H1 (cell line): ENCODE data around the gene COL5A1. TPM values are rescaled to one million over a fixed set of nuclear protein-coding genes. Genes with fewer than 3 reads are reported as not detected.
"Not testable (repeated sequence)": the region's sequence is repeated elsewhere in the genome, so short reads cannot be mapped to it uniquely, and the experiment has no call there.

ENCODE experiments used
- CTCF ChIA-PET: fragments of 300-600 bp; sonication (Branson Sonifier 250); formaldehyde crosslinking; loops from one replicate; lab custom pipeline; 2021; ENCODE audit not compliant: partially characterized antibody; lab: Charles Lee
- POLR2A ChIA-PET: fragments of 300-600 bp; sonication (Branson Sonifier 250); formaldehyde crosslinking; loops from one replicate; lab custom pipeline; 2021; ENCODE audit warnings: inconsistent platforms; ENCODE audit not compliant: partially characterized antibody; lab: Charles Lee
- DNase-seq, 2 experiments: peaks; one replicate each; pipeline versions ENCODE4 v3.0.0 to v3.0.0-alpha.2; 2010 to 2022; ENCODE audit warnings: low spot score in 2 of 2, low read depth in 1 of 2, mixed read lengths in 1 of 2
- FAIRE-seq: peaks from 2 replicates; lab custom pipeline; 2011; peaks lifted over from hg19 to GRCh38; lab: Jason Lieb, UNC
- H2AFZ ChIP-seq: 2 replicates; pipeline ENCODE4 v1.8.1; 2012; ENCODE audit warnings: low read length, inconsistent platforms
- H2AK5ac ChIP-seq: 2 replicates; pipeline ENCODE4 v1.6.1; 2013; ENCODE audit warnings: low read depth, low read length
- H2BK120ac ChIP-seq: replicated peaks from 2 replicates; pipeline ENCODE3; 2013; ENCODE audit warnings: low read depth, low read length, inconsistent platforms
- H2BK12ac ChIP-seq: 2 replicates; pipeline ENCODE4 v1.6.1; 2013; ENCODE audit warnings: low read depth, low read length
- H2BK15ac ChIP-seq: 2 replicates; pipeline ENCODE4 v1.6.1; 2013; ENCODE audit warnings: low read length
- H2BK20ac ChIP-seq: 2 replicates; pipeline ENCODE4 v1.6.1; 2013; ENCODE audit warnings: low read length
- H2BK5ac ChIP-seq: 2 replicates; pipeline ENCODE4 v1.6.1; 2013; ENCODE audit warnings: low read depth, low read length
- H3K14ac ChIP-seq: 2 replicates; pipeline ENCODE4 v1.6.1; 2013; ENCODE audit warnings: inconsistent platforms; ENCODE audit not compliant: insufficient read length
- H3K18ac ChIP-seq: 2 replicates; pipeline ENCODE4 v1.6.1; 2013; ENCODE audit warnings: low read length; ENCODE audit errors: extremely low read depth
- H3K23ac ChIP-seq: 2 replicates; pipeline ENCODE4 v1.6.1; 2013; ENCODE audit warnings: inconsistent platforms; ENCODE audit not compliant: insufficient read length
- H3K23me2 ChIP-seq: 2 replicates; pipeline ENCODE4 v1.6.1; 2013; ENCODE audit warnings: low read depth, low read length
- H3K27ac ChIP-seq: 2 replicates; pipeline ENCODE4 v1.6.1; 2011; ENCODE audit warnings: low read depth, low read length, inconsistent platforms
- H3K27me3 ChIP-seq, 4 experiments: replicated peaks in 1 of 4; 1 replicate in 1 of 4; 2 replicates in 3 of 4; pipeline versions ENCODE4 v1.6.1 to v1.8.1; 2011 to 2013; ENCODE audit warnings: low read length in 3 of 4, mild to moderate bottlenecking in 3 of 4, inconsistent platforms in 2 of 4, mixed read lengths in 2 of 4, moderate library complexity in 1 of 4; ENCODE audit not compliant: control insufficient read depth in 3 of 4, insufficient read depth in 3 of 4; ENCODE audit errors: extremely low read depth in 1 of 4
- H3K36me3 ChIP-seq, 4 experiments: 2 replicates each; pipeline versions ENCODE4 v1.6.1 to v1.8.1; 2011 to 2013; ENCODE audit warnings: mild to moderate bottlenecking in 4 of 4, low read length in 3 of 4, moderate library complexity in 2 of 4, control low read depth in 1 of 4, inconsistent platforms in 1 of 4; ENCODE audit not compliant: insufficient read depth in 4 of 4, control insufficient read depth in 2 of 4
- H3K4ac ChIP-seq: replicated peaks from 2 replicates; pipeline ENCODE3; 2013; ENCODE audit warnings: low read length, low read depth, mixed read lengths, inconsistent platforms; ENCODE audit not compliant: insufficient read length
- H3K4me1 ChIP-seq, 4 experiments: replicated peaks in 1 of 4; 1 replicate in 1 of 4; 2 replicates in 3 of 4; pipeline versions ENCODE4 v1.6.1 to v1.8.1; 2011 to 2013; ENCODE audit warnings: low read length in 3 of 4, inconsistent platforms in 2 of 4, mixed read lengths in 1 of 4; ENCODE audit not compliant: insufficient read depth in 4 of 4, control insufficient read depth in 3 of 4
- H3K4me2 ChIP-seq, 2 experiments: 2 replicates each; pipeline versions ENCODE4 v1.6.1 to v1.8.1; 2011 to 2013; ENCODE audit warnings: low read depth in 2 of 2, low read length in 2 of 2, control low read depth in 1 of 2, inconsistent platforms in 1 of 2, mild to moderate bottlenecking in 1 of 2; ENCODE audit not compliant: insufficient read depth in 1 of 2
- H3K4me3 ChIP-seq, 4 experiments: fragments of 200-600, 300-600 bp in 1 of 4; sonication (generic), shearing (Covaris generic), sonication (Bioruptor Twin) in 1 of 4; 2 replicates each; pipeline versions ENCODE4 v1.5.1 to v1.8.1; 2011 to 2016; ENCODE audit warnings: low read length in 4 of 4, low read depth in 3 of 4, control low read depth in 2 of 4, inconsistent platforms in 2 of 4, mild to moderate bottlenecking in 2 of 4, mixed read lengths in 1 of 4, moderate library complexity in 1 of 4; ENCODE audit not compliant: insufficient read depth in 2 of 4; ENCODE audit errors: extremely low read depth in 1 of 4
- H3K56ac ChIP-seq: replicated peaks from 2 replicates; pipeline ENCODE3; 2013; ENCODE audit warnings: low read depth, mild to moderate bottlenecking, mixed read lengths, low read length, inconsistent platforms; ENCODE audit not compliant: insufficient read length
- H3K79me1 ChIP-seq: 2 replicates; pipeline ENCODE4 v1.6.1; 2013; ENCODE audit warnings: low read depth, low read length, control low read depth
- H3K79me2 ChIP-seq, 2 experiments: 2 replicates each; pipeline versions ENCODE4 v1.6.1 to v1.8.1; 2012 to 2013; ENCODE audit warnings: low read length in 2 of 2, mild to moderate bottlenecking in 2 of 2, inconsistent platforms in 1 of 2; ENCODE audit not compliant: insufficient read depth in 2 of 2, control insufficient read depth in 1 of 2
- H3K9ac ChIP-seq, 4 experiments: replicated peaks in 1 of 4; 1 replicate in 1 of 4; 2 replicates in 3 of 4; pipeline versions ENCODE4 v1.6.1 to v1.8.1; 2011 to 2013; ENCODE audit warnings: low read depth in 3 of 4, low read length in 3 of 4, control low read depth in 2 of 4, mild to moderate bottlenecking in 2 of 4, moderate library complexity in 2 of 4, inconsistent platforms in 1 of 4; ENCODE audit errors: extremely low read depth in 1 of 4
- H3K9me3 ChIP-seq, 2 experiments: 2 replicates each; pipeline versions ENCODE4 v1.6.1 to v1.8.1; 2012 to 2013; ENCODE audit warnings: mild to moderate bottlenecking in 2 of 2, moderate library complexity in 2 of 2, control low read depth in 1 of 2, inconsistent platforms in 1 of 2, low read depth in 1 of 2, low read length in 1 of 2, mixed read lengths in 1 of 2; ENCODE audit not compliant: insufficient read depth in 2 of 2
- H4K20me1 ChIP-seq, 2 experiments: replicated peaks in 1 of 2; 2 replicates each; pipeline versions ENCODE3 to v1.8.1; 2011 to 2013; ENCODE audit warnings: inconsistent platforms in 2 of 2, low read length in 2 of 2, mild to moderate bottlenecking in 1 of 2; ENCODE audit not compliant: insufficient read depth in 2 of 2, control insufficient read depth in 1 of 2
- H4K5ac ChIP-seq: 2 replicates; pipeline ENCODE4 v1.6.1; 2013; ENCODE audit warnings: low read length, low read depth, mixed read lengths, inconsistent platforms; ENCODE audit not compliant: insufficient read length
- H4K8ac ChIP-seq: 2 replicates; pipeline ENCODE4 v1.8.0; 2013; ENCODE audit warnings: mild to moderate bottlenecking, moderate library complexity, low read length, inconsistent platforms; ENCODE audit not compliant: insufficient read depth; ENCODE audit errors: extremely low read depth
- H4K91ac ChIP-seq: replicated peaks from 2 replicates; pipeline ENCODE3; 2013; ENCODE audit warnings: low read length, mixed read lengths, inconsistent platforms; ENCODE audit not compliant: insufficient read length
- EP300 ChIP-seq, 2 experiments: IDR thresholded peaks; 1 replicate in 1 of 2; 2 replicates in 1 of 2; pipeline ENCODE4 v1.6.1; 2011 to 2012; ENCODE audit warnings: low read depth in 2 of 2, low read length in 2 of 2, mild to moderate bottlenecking in 2 of 2, borderline replicate concordance in 1 of 2, inconsistent platforms in 1 of 2, moderate library complexity in 1 of 2
- JUN ChIP-seq: IDR thresholded peaks from 2 replicates; pipeline ENCODE4 v1.6.1; 2011; ENCODE audit warnings: low read depth, mild to moderate bottlenecking, improper control_type of control experiment, low read length
- SP1 ChIP-seq: IDR thresholded peaks from 2 replicates; pipeline ENCODE4 v1.6.1; 2011; ENCODE audit warnings: low read depth, low read length
- WGBS, 2 experiments: shearing (Covaris generic) in 1 of 2; methylation state at CpG; one replicate each; pipeline versions ENCODE4 v1.1.6 to v1.1.7; 2013 to 2015; ENCODE audit warnings: low lambda C conversion rate in 2 of 2, mixed read lengths in 2 of 2, inconsistent platforms in 1 of 2, low coverage in 1 of 2, missing lambda C conversion rate in 1 of 2; ENCODE audit not compliant: insufficient replicate concordance in 2 of 2, insufficient coverage in 1 of 2, insufficient read length in 1 of 2; ENCODE audit errors: extremely low coverage in 1 of 2, missing lambda C conversion rate in 1 of 2; 5-methylcytosine and 5-hydroxymethylcytosine counted together
- polyA plus RNA-seq, 7 experiments: library from polyadenylated mRNA; depleted of rRNA in 3 of 7; stranded (reverse) in 5 of 7; unstranded in 2 of 7; fragments of >200 nt in 5 of 7; fragments of 200-250 nt in 2 of 7; gene quantifications; 1 replicate in 5 of 7; 2 replicates in 1 of 7; 4 replicates in 1 of 7; pipeline versions ENCODE4 v1.2.1 to v1.2.3, GENCODE V29; 2011 to 2013; ENCODE audit warnings: missing spikeins in 2 of 7, mixed read lengths in 2 of 7
- total RNA-seq: library from RNA; stranded (reverse); fragmentation: NEBNext Ultra II Directional; extraction: Animal tissue kit (Norgen Biotek cat#: 25700); gene quantifications from 2 replicates; pipeline ENCODE4 v1.2.1, GENCODE V29; 2021
- TF ChIP-seq, protein P1 (sequence below), 3 experiments: IDR thresholded peaks; 1 replicate in 2 of 3; 2 replicates in 1 of 3; pipeline versions ENCODE4 v1.5.1 to v1.6.1; 2011; ENCODE audit warnings: low read length in 3 of 3, mild to moderate bottlenecking in 3 of 3, inconsistent platforms in 2 of 3, low read depth in 1 of 3, moderate library complexity in 1 of 3; ENCODE audit not compliant: insufficient read depth in 1 of 3; ENCODE audit errors: control extremely low read depth in 1 of 3
- TF ChIP-seq, protein P2 (sequence below): IDR thresholded peaks from 2 replicates; pipeline ENCODE4 v1.6.1; 2012; ENCODE audit warnings: inconsistent platforms

The COL5A1 gene
- total and polyA plus RNA-seq, 2 of the 8 experiments (the other 6 are each of a cell fraction or from before 2014, with no cell fraction given), result 3.8 to 12.0 TPM

DNA sequence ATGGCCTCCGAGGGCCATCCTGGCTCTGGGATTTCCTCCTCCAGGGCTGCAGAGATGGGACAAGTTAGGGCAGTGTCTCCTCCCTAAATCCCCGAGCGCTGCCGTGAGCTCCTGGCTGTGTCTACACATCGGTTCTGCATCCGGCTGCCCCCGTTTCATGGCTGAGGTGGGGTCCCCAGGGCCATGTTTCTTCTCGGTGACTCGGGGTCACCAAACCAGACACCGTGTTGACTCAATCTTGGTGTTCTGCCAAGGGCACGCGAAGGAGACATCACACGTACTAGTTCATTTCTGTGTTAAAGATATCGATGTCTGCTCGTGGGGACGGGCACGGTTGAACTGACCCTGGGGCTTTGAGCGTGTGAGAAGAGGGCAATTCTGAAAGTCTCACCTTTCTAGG lies 60.7 kb downstream of the COL5A1 start (continued):
- TF ChIP-seq, protein P1, sequence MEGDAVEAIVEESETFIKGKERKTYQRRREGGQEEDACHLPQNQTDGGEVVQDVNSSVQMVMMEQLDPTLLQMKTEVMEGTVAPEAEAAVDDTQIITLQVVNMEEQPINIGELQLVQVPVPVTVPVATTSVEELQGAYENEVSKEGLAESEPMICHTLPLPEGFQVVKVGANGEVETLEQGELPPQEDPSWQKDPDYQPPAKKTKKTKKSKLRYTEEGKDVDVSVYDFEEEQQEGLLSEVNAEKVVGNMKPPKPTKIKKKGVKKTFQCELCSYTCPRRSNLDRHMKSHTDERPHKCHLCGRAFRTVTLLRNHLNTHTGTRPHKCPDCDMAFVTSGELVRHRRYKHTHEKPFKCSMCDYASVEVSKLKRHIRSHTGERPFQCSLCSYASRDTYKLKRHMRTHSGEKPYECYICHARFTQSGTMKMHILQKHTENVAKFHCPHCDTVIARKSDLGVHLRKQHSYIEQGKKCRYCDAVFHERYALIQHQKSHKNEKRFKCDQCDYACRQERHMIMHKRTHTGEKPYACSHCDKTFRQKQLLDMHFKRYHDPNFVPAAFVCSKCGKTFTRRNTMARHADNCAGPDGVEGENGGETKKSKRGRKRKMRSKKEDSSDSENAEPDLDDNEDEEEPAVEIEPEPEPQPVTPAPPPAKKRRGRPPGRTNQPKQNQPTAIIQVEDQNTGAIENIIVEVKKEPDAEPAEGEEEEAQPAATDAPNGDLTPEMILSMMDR (IDR thresholded peaks at IDR 0.05; ENCODE audit: control extremely low read depth in 1 of 3, insufficient read depth in 1 of 3, low read depth in 1 of 3, low read length in 3 of 3), result no peak
- TF ChIP-seq EP300 (IDR thresholded peaks at IDR 0.05; ENCODE audit: borderline replicate concordance in 1 of 2, low read depth in 2 of 2, low read length in 2 of 2), result no peak
- no peak for TF ChIP-seq SP1
- no peak for TF ChIP-seq JUN
- TF ChIP-seq, protein P2, sequence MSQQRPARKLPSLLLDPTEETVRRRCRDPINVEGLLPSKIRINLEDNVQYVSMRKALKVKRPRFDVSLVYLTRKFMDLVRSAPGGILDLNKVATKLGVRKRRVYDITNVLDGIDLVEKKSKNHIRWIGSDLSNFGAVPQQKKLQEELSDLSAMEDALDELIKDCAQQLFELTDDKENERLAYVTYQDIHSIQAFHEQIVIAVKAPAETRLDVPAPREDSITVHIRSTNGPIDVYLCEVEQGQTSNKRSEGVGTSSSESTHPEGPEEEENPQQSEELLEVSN, result no peak
- TF ChIP-seq, all 59 proteins: peak for 0

DNA sequence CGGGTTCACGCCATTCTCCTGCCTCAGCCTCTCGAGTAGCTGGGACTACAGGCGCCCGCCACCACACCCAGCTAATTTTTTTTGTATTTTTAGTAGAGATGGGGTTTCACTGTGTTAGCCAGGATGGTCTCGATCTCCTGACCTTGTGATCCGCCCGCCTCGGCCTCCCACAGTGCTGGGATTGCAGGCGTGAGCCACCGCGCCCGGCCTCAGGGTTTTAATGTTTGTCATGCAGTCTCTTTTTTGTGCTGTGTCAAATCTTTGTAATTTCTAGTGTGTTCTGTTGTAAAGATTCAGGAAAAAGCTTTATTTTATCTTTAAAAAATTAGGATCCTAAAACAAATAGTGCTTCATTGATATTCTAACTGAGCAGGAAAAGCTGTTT lies 62.1 kb downstream of the COL5A1 start:
- not testable (repeated sequence) for H4K20me1 ChIP-seq
- CTCF ChIA-PET, result interaction anchor here (0.7 to 1.8 kb wide), 5 partner anchors 14 to 279 kb away, joined by 3 to 10 read pairs (median 4); no protein-coding TSS in a partner anchor

More for the DNA sequence above, 62.1 kb downstream of the COL5A1 start:
- H4K8ac ChIP-seq, H3K79me1 ChIP-seq, H2BK15ac ChIP-seq, H3K4me3 ChIP-seq, H3K27ac ChIP-seq, H3K18ac ChIP-seq, H2AFZ ChIP-seq, H2BK12ac ChIP-seq, H4K5ac ChIP-seq, H3K36me3 ChIP-seq, H2BK5ac ChIP-seq, H2BK20ac ChIP-seq, POLR2A ChIA-PET, H3K4me1 ChIP-seq, H2AK5ac ChIP-seq, H3K56ac ChIP-seq, H2BK120ac ChIP-seq, H3K14ac ChIP-seq, H3K23me2 ChIP-seq, H3K4me2 ChIP-seq, H3K9me3 ChIP-seq, FAIRE-seq, H3K9ac ChIP-seq, H3K79me2 ChIP-seq, H3K27me3 ChIP-seq, DNase-seq, H3K23ac ChIP-seq, H4K91ac ChIP-seq, H3K4ac ChIP-seq: not testable (repeated sequence)
- 97% methylated on average over 8 of the region's 13 CpGs; no CpG with 5 or more reads in 1 of the 2 experiments for WGBS, 2 experiments
